Measurements from ENCODE around the gene GRHL1. TPM values are rescaled to one million over a fixed set of nuclear protein-coding genes. Genes with fewer than 3 reads are reported as not detected.

GRHL1 gene
- total RNA-seq, 1 experiment from 2014 or later: 2.5 TPM

DNA sequence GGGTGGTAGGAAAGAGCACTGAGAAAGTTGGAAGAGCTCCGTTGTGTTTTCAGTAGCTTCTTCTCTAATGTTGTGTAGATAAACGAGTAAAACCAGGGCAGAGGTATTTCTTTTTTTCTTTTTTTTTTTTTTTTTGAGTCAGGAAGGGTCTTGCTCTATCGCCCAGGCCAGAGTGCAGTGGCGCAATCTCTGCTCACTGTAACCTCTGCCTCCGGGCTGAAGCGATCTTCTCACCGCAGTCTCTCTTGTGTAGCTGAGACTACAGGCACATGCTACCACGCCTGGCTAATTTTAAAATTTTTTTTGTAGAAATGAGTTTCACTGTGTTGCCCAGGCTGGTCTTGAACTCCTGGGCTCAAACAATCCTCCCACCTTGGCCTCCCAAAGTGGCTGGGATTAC lies 6.6 kb downstream of the GRHL1 start:
- no peak overlapping the region for H3K14ac ChIP-seq (ENCODE audit: insufficient read depth, low read length)
- H2BK120ac ChIP-seq (ENCODE audit: low read depth, low read length, poor library complexity, severe bottlenecking): no peak overlapping the region
- H4K8ac ChIP-seq (replicated peaks; ENCODE audit: insufficient read length, low read depth, low read length): no peak overlapping the region
- H3K56ac ChIP-seq (ENCODE audit: insufficient read length, low read depth, low read length): no peak overlapping the region
- no peaks in the 10 kb centered on the region for H3K79me1 ChIP-seq (ENCODE audit: insufficient read depth, low read depth, low read length, poor library complexity, severe bottlenecking)
- no peak overlapping the region for H4K5ac ChIP-seq (ENCODE audit: insufficient read length, low read depth, low read length)
- H3T11ph ChIP-seq (ENCODE audit: low read length): no peak overlapping the region
- no peak overlapping the region for H2AK5ac ChIP-seq (ENCODE audit: insufficient read length, low read length)
- no peak overlapping the region for H2BK5ac ChIP-seq (ENCODE audit: insufficient read length, low read length)
- no peak overlapping the region for H3K9ac ChIP-seq (ENCODE audit: extremely low read depth, insufficient read length, low read length)
- no CpG with 5 or more reads among the region's 8 CpGs for WGBS (ENCODE audit: extremely low coverage, insufficient read length, low lambda C conversion rate)
- no peak overlapping the region for H3K4me2 ChIP-seq (ENCODE audit: insufficient read depth, insufficient read length, low read length)
- no peak overlapping the region for H2BK12ac ChIP-seq (ENCODE audit: insufficient read length, low read depth, low read length)
- TF ChIP-seq, protein P1, sequence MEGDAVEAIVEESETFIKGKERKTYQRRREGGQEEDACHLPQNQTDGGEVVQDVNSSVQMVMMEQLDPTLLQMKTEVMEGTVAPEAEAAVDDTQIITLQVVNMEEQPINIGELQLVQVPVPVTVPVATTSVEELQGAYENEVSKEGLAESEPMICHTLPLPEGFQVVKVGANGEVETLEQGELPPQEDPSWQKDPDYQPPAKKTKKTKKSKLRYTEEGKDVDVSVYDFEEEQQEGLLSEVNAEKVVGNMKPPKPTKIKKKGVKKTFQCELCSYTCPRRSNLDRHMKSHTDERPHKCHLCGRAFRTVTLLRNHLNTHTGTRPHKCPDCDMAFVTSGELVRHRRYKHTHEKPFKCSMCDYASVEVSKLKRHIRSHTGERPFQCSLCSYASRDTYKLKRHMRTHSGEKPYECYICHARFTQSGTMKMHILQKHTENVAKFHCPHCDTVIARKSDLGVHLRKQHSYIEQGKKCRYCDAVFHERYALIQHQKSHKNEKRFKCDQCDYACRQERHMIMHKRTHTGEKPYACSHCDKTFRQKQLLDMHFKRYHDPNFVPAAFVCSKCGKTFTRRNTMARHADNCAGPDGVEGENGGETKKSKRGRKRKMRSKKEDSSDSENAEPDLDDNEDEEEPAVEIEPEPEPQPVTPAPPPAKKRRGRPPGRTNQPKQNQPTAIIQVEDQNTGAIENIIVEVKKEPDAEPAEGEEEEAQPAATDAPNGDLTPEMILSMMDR (conservative IDR thresholded peaks at IDR 0.05): no peak
- Mint-ChIP-seq H3K36me3 (ENCODE audit: insufficient read depth in 1 of 3, low read depth in 3 of 3) (no peaks in the 10 kb centered on the region), H3K4me3 (no peak overlapping the region), H3K9me3 (no peaks in the 10 kb centered on the region), H3K27ac (no peak overlapping the region), H3K4me1 (peaks cover 0 to 4% of the 10 kb centered on the region in 2 experiments; a peak in 1 of 4 replicates), H3K27me3 (ENCODE audit: low read depth) (peaks cover 17% of the 10 kb centered on the region)
- no peak overlapping the region for H3K23ac ChIP-seq (ENCODE audit: insufficient read length, low read depth, low read length)
- no peak overlapping the region for H2AFZ ChIP-seq (ENCODE audit: low read length)
- H4K20me1 ChIP-seq (ENCODE audit: control insufficient read depth, insufficient read depth, insufficient read length): no peaks in the 10 kb centered on the region
- no peak overlapping the region for H2BK20ac ChIP-seq (ENCODE audit: low read depth, low read length, poor library complexity, severe bottlenecking)
- H3K27me3 ChIP-seq (ENCODE audit: insufficient read depth, low read length): peaks cover 1% of the 10 kb centered on the region; the same call in 1 of the 2 replicates
- no peak overlapping the region for H3K4ac ChIP-seq (ENCODE audit: low read depth, low read length)
- H4K91ac ChIP-seq (ENCODE audit: insufficient read length, low read depth, low read length): no peak overlapping the region
- DNase-seq: no peak
- no peak overlapping the region for H3K27ac ChIP-seq (ENCODE audit: insufficient read length, low read depth, low read length)
- H3K4me1 ChIP-seq (ENCODE audit: insufficient read depth, low read length): no peaks in the 10 kb centered on the region
- H3K23me2 ChIP-seq (ENCODE audit: insufficient read length, low read depth, low read length, poor library complexity, severe bottlenecking): no peaks in the 10 kb centered on the region
- H3K18ac ChIP-seq (ENCODE audit: insufficient read length, low read depth, low read length): no peak overlapping the region
- H3K9me3 ChIP-seq (ENCODE audit: control insufficient read depth, low read depth, low read length): no peaks in the 10 kb centered on the region
- no peak overlapping the region for H2BK15ac ChIP-seq (ENCODE audit: low read depth, low read length)
- no peaks in the 10 kb centered on the region for H3K79me2 ChIP-seq (ENCODE audit: insufficient read depth, low read length)
